Measurements from ENCODE around the gene CEP135.
"Not testable (repeated sequence)": the region's sequence is repeated elsewhere in the genome, so short reads cannot be mapped to it uniquely, and the experiment has no call there.

The CEP135 gene

DNA sequence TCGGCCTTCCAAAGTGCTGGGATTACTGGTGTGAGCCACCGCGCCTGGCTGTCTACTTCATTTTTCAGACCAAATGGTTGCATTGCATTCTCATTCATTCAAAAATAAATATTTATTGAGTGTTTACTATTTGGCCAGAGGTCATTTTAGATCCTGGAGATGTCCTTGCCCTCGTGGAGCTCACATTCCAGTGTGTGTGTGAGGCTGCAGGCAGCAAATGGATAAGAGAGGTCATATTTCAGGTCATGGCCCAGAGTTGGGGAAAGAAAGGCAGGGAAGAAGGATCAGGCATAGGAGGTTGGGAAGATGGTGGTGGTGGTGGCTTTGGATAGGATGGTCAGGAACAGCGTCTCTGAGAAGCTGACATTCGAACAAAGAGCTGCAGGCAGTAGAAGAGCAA is 119.1 kb downstream of the CEP135 start:
- FAIRE-seq (no peak), DNase-seq (ENCODE audit: low spot score) (no peak)

GRCh38 chr4:56072730-56073129 is 124.0 kb downstream of the CEP135 start:
- not testable (repeated sequence) for DNase-seq (ENCODE audit: low spot score); FAIRE-seq

DNA sequence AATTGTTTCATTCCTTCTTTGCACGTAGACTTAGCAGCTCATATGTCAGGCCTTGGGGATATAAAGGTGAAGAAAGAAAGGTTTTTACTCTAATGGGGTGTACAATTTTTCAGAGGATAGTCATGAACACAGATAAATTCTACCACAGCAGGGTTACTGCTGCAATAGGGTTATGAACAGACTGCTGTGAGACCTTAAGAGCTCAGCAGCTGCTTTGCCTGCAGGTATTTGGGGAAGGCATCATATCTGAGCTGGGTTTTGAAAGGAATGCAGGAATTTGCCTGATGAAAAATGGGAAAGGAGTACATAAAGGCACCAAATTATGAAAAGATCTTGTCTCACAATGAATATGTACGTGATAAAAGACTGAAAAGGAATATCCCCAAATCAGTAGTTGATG is 128.9 kb downstream of the CEP135 start:
- DNase-seq (ENCODE audit: low spot score) (no peak), FAIRE-seq (no peak)

- DNase-seq (ENCODE audit: low spot score) (no peak), FAIRE-seq (no peak)
Measured at GRCh38 chr4:56078866-56079265, 130.1 kb downstream of the CEP135 start.

DNA sequence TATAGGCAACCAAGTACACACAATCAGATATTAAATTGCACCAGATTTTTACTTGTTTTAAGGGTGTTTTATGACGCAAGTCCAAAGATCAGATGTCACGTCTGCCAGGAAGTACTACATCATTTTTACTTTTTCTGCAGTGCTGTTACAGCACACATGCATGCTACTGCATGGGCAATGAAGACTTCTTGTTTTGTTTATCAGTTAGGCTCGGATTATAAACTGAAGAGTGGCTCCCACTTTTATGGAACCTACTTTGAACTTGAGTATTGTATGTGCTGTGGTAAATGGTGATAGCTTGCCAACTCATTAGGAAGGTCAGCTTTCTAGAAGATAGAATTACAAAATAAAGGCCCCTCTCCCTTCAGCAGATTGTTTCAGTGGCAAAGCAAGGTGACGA is 131.6 kb downstream of the CEP135 start:
- DNase-seq (ENCODE audit: low spot score) = no peak
- FAIRE-seq = no peak

GRCh38 chr4:56082829-56083228 is 134.1 kb downstream of the CEP135 start:
- FAIRE-seq (no peak), DNase-seq (ENCODE audit: low spot score) (no peak)

Data from RCC 7860 (cell line).